Measurements from ENCODE around the gene ADIPOQ. TPM values are rescaled to one million over a fixed set of nuclear protein-coding genes. Genes with fewer than 3 reads are reported as not detected.
"Not testable (repeated sequence)": the region's sequence is repeated elsewhere in the genome, so short reads cannot be mapped to it uniquely, and the experiment has no call there.

Gene ADIPOQ
- not detected in 2 replicates for total RNA-seq (2014; rRNA removed; shearing (Covaris generic))

DNA sequence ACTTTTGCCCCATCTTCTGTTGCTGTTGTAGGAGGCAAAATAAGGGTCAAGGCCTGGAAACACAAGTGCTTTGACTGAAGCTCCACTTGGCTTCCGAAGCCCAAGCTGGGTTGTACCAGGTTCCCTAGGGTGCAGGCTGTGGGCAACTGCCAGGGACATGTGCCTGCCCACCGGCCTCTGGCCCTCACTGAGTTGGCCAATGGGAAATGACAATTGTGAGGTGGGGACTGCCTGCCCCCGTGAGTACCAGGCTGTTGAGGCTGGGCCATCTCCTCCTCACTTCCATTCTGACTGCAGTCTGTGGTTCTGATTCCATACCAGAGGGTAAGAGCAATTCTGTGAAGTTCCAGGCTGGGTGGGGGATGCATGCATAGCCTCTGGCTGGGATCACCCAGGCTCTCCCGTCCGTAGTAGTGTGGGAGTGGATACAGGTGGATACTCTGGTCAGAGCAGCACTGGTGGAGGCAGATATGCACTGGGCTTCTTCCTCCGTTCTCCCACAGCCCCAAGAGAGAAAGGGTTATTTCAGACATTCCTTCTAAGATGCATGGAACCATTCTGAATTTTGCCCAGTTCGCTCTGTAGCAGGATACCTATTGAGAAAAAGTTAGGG, at the start of gene ADIPOQ:
Gene ADIPOQ, plus strand, starts transcription at position 285 of the 613 bp plus-strand sequence. CDS start 10,349 bp downstream, outside the sequence.
- no peak for DNase-seq (ENCODE audit: low spot score)
- in situ Hi-C loops (cut with HindIII; ENCODE audit: low sequenced_read_pairs), result no loop called here

DNA sequence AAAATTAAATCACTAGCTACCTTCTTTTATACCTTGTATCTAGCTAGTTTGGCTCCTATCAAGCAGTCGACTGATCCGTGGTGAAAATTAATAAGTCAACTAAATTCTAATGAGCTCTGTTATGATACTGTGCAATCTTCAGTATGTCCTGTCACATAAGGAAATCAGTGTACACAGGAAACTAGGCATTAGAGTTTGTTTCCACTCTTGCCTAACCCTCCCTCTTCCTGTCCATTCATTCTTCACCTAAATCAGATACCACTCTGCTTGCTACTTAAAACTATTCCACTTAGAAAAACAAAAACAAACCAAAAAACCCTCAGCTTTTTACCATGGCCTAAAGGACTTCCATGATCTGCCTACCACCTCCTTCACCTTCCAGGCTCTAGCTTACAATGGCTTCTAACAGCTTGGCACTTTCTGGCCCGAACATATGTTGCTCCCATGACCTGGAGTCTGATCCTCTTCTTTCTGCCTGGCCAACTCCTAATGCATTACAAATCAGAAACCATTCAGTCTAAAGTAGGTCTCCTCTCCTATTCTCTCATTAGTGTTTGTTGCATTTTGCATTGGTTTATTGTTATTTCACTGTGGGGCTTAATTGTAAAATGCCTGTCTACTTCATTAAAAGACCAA, 44.2 kb upstream of the ADIPOQ start:
- in situ Hi-C loops (cut with HindIII; ENCODE audit: low sequenced_read_pairs), result no loop called here
- DNase-seq (ENCODE audit: low spot score), result no peak

DNA sequence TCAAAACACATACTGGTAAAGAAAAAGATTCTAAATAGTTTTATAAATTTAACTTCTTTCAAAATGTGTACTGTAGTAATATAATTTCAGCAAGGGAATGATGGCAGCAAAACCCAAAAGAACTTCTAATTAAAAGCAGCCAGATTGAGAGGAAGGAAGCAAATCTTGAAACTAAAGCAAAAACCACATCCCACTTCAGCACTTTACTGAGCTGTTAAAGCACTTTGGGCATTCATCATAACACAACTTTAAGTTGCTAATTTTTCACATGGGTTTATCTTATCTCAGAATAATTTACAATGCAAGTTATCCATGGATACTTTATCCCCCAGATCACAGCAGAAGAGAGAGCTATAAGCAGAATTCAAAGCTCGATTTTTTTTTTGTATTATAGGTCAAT, 42.2 kb upstream of the ADIPOQ start:
- no peak for DNase-seq (ENCODE audit: low spot score)
- in situ Hi-C loops (cut with HindIII; ENCODE audit: low sequenced_read_pairs), result no loop called here

DNA sequence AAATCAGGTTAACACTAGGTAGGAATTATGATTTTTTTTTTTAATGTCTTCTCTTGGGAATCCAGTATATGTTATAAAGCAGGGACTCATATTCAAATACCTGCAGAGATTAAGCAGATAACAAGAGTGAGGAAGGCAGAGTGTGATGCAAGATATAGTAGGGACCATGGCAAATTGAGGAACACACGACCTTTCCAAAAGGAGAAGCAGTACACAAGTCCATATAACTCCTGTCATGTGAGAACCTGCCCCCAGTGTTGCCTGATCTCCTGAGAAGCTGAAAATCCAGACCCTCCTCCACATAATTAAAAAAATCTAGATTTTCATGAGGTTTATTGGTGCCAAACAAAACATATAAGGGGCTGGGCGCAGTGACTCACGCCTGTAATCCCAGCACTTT, 39.8 kb upstream of the ADIPOQ start:
- in situ Hi-C loops (cut with HindIII; ENCODE audit: low sequenced_read_pairs), result no loop called here
- DNase-seq (ENCODE audit: low spot score), result no peak

GRCh38 chr3:186803447-186803846, 39.1 kb upstream of the ADIPOQ start:
- in situ Hi-C loops (cut with HindIII; ENCODE audit: low sequenced_read_pairs); DNase-seq (ENCODE audit: low spot score): not testable (repeated sequence)

DNA sequence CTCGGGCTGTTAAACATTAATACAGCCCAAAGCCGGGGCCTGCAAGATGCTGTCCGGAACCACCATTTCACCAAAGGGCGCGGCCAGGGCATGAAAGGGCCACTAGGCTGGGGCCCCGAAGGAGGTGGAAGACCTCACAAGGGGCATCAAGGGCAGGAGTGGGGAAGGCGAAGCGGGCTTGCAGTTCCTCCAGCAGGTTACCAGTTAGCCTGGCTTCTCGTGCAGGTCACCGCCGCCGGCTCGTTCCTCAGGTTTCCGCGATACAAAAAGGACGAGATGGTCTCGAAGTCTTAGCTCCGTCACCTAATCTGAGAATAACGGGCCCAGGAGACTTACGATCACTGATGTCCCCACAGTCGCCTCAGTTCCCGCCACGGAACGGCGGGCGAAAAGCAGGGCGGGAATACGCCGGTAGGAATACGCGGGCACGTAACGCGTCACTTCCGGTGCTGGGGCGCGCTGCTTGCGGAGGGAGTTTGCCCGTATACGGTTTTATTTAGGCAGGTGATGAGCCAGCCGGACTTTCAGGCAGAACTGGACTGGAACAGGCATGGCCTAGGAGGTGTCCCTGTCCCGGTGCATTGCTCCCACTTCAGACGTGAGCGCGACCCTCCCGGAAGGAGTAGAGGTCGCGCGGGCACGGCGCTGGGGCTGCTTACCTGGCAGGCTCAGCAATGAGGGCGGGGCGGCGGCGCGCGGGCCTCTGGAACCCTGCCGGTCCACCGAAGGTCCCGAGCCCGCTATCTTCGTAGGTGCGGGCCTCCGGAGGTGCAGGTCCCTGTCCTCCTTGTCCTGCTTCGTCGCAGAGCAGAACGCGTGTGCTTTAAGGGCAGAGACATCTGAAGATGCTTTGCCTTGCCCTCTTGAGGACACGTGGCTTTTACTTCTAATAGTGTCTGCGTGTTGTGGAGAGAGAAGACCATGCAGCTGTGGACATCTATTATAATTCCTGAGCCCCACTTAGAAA, 36.1 kb upstream of the ADIPOQ start, which contains the start of gene RFC4:
Gene RFC4, minus strand, starts transcription at position 394 of the 967 bp plus-strand sequence. CDS start 1,769 bp downstream, outside the sequence.
- DNase-seq (ENCODE audit: low spot score), result peak; percentile 89
- in situ Hi-C loops (cut with HindIII; ENCODE audit: low sequenced_read_pairs), result no loop called here

- no peak for DNase-seq (ENCODE audit: low spot score)
- in situ Hi-C loops (cut with HindIII; ENCODE audit: low sequenced_read_pairs), result no loop called here
Measured at GRCh38 chr3:186807231-186807630, 35.3 kb upstream of the ADIPOQ start.

GRCh38 chr3:186810336-186810996, 32.0 kb upstream of the ADIPOQ start:
- no peak for DNase-seq (ENCODE audit: low spot score)
- in situ Hi-C loops (cut with HindIII; ENCODE audit: low sequenced_read_pairs), result no loop called here

GRCh38 chr3:186811313-186811712, 31.2 kb upstream of the ADIPOQ start:
- in situ Hi-C loops (cut with HindIII; ENCODE audit: low sequenced_read_pairs); DNase-seq (ENCODE audit: low spot score): not testable (repeated sequence)

DNA sequence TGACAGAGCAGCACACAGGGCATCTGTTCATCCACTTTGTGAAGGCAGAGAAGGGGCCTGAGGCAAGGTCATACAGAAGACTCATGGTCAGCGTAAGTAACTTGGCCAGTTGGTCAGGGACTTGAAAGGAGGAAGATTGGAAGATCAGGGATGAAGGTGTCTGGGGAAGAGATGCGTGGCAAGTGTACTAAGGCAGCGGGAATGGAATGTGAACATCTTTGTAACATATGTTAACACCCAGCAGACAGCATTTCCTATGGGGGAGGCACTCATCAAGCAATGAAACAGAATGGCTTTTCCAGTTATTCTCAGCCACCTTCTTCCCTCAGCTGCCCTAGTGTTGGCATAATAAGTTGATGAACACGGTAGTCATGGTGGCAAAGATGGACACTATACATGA, 28.4 kb upstream of the ADIPOQ start:
- DNase-seq (ENCODE audit: low spot score), result no peak
- in situ Hi-C loops (cut with HindIII; ENCODE audit: low sequenced_read_pairs), result no loop called here

DNA sequence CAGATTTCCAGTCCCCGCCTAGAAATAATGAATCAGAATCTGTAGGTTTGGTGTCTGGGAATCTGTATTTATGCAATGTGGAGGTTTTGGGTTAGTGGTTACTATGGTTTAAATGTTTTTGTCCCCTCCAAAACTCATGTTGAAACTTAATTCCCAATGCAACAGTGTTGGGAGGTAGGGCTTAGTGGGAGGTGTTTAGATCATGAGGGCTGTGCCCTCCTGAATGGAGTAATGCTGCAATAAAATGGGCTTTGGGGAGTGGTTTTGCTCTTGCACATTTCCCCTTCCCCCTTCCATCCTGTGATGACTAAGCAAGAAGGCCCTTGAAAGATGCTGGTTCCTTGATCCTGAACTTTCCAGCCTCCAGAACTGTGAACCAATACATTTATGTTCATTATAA, 27.1 kb upstream of the ADIPOQ start:
- in situ Hi-C loops (cut with HindIII; ENCODE audit: low sequenced_read_pairs), result no loop called here
- no peak for DNase-seq (ENCODE audit: low spot score)

DNA sequence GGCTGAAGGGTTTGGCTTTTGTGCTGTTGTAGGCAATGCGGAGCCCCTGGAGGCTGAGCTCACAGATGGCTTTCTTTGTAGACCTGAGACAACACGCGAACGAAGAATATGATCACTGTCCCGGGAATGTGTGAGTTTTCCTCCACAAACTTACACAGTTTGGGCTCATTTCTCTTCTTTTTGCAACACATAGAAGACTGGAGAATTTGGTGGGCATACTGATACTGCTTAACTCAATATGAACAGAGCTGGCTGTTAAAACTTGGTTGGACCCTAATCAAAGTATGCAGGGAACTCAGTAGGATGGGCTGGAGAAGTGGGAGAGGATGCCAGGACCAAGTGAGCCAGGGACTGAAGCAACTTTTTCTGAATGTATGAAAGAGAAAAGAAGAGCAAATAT, 24.0 kb upstream of the ADIPOQ start:
- no peak for DNase-seq (ENCODE audit: low spot score)
- in situ Hi-C loops (cut with HindIII; ENCODE audit: low sequenced_read_pairs), result no loop called here

DNA sequence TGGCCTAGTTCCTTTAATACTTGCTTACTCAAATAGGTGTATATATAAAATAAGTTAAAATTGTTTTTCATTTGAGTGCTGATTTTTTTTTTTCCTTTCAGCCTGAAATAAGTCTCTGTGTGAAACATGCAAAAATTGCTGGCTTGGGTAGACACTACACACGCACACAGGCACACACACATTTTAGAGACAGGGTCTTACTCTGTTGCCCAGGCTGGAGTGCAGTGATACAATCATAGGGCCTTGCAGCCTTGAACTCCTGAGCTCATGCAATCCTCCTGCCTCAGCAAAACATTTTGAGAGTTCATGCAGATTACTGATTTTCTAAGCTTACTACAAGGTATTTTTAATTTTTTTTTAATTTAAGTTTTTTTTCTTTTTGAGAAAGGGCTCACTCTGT, 23.6 kb upstream of the ADIPOQ start:
- DNase-seq (ENCODE audit: low spot score), result no peak
- in situ Hi-C loops (cut with HindIII; ENCODE audit: low sequenced_read_pairs), result no loop called here

DNA sequence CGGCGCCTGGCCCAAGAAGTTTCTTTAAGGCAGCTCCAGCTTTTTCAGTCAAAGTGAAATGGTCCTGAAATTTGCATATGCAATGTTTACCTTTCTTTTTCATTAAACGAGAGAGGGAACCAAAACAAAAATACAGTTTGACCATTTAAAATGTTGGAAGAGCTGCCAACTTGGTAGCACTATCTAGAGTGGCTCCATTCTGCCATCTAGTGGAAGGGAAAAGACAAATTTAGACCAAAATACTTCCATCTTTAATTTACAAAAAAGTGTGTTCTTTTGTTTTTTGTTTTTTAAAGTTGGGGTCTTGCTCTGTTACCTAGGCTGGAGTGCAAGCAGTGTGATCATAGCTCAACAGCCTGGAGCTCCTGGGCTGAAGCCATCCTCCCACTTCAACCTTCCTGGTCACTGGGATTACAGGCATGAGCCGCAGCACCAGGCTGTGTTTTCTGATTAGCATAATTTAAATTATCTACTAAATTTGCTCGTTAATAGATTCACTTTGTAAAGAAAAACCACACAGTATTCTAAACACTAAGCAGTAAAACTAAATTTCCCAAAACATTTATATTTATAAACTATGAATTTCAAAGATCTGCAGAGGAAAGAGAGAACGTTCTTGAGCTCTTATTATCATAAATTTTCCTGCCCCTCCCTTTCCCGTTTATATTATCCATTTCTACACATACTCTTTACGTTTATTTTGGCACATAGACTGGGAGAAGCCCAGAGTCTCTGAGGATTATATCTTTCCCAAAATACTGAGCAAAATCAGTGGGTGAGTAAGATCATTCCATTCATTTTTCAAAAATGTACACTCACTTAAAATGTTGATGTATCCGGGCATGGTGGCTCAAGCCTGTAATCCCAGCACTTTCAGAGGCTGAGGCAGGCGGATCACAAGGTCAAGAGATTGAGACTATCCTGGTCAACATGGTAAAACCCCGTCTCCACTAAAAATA, 20.8 kb upstream of the ADIPOQ start:
- in situ Hi-C loops (cut with HindIII; ENCODE audit: low sequenced_read_pairs), result no loop called here

DNA sequence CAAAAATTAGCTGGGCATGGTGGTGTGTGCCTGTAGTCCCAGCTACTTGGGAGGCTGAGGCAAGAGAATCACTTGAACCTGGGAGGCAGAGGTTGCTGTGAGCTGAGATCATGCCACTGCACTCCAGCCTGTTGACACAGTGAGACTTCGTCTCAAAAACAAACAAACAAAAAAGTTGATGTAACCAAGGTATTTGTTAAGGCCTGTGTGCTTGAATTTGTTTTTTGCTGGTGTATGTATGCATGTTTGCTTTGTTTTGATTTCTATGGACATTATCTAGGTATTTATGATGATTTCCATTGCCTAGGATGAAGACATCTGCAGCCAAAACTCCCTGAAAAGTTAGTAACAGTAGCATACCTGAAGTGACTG, 20.1 kb upstream of the ADIPOQ start:
- DNase-seq (ENCODE audit: low spot score); in situ Hi-C loops (cut with HindIII; ENCODE audit: low sequenced_read_pairs): not testable (repeated sequence)

More for the DNA sequence above, 20.8 kb upstream of the ADIPOQ start:
- DNase-seq (ENCODE audit: low spot score), result peak; percentile 45

DNA sequence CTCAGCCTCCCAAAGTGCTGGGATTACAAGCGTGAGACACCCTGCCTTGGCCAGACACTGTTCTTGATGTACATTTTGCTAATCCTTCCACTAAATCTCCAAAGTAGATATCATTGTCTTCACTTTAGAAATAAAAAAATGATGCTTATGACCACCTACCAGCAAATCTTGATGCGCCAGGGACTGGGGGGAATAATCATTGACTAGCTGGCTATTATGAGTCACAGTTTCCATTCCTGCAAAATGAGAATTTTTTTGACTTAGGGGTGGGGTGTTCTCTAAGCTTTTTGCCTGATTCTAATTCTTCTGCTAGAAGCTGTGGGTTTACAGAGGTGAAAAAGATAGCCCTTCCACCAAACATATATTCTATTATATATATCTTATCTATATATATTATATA, 19.1 kb upstream of the ADIPOQ start:
- no peak for DNase-seq (ENCODE audit: low spot score)
- in situ Hi-C loops (cut with HindIII; ENCODE audit: low sequenced_read_pairs), result no loop called here

- in situ Hi-C loops (cut with HindIII; ENCODE audit: low sequenced_read_pairs), result no loop called here
- DNase-seq (ENCODE audit: low spot score), result peak; percentile 25
Measured at GRCh38 chr3:186824430-186825139, 17.9 kb upstream of the ADIPOQ start.
